ENCODE measurements around the gene EBLN2.

The EBLN2 gene

GRCh38 chr3:73086071-73086494 lies 24.6 kb downstream of the EBLN2 start:
- no peaks in the 10 kb centered on the region for H3K9me3 ChIP-seq (ENCODE audit: control insufficient read depth, insufficient read depth, low read length)

DNA sequence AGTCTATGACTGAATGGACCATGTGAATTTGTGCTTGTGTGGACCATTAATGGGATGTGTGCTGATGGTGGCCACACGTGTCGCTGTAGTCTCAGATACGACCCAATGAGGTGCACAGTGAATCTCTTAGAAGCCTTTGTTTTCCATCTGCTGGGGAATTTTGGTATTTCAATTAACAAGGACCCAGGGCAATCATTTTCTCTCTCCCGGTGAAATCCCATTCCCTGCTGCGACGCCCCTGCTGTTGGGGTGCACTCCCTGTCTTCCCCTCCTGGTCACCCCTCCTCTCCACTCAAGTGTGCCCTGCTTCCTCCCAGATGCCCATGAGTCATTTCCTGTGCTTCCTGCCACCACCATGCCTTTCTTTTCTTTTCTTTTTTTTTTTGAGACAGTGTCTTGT lies 32.7 kb downstream of the EBLN2 start:
- no peaks in the 10 kb centered on the region for H3K9me3 ChIP-seq (ENCODE audit: control insufficient read depth, insufficient read depth, low read length)
- no peaks in the 10 kb centered on the region for H3K36me3 ChIP-seq (ENCODE audit: control insufficient read depth, insufficient read depth, low read length)
- peaks cover 7% of the 10 kb centered on the region for H3K4me1 ChIP-seq (ENCODE audit: control insufficient read depth, insufficient read depth, low read length)
- no peak overlapping the region for H3K9ac ChIP-seq (ENCODE audit: low read depth, low read length)
- H3K4me3 ChIP-seq (ENCODE audit: low read depth, low read length), result no peak overlapping the region
- H3K27me3 ChIP-seq (ENCODE audit: control insufficient read depth, insufficient read depth, low read length), result no peaks in the 10 kb centered on the region

More at GRCh38 chr3:73086071-73086494, 24.6 kb downstream of the EBLN2 start:
- no peak overlapping the region for H3K9ac ChIP-seq (ENCODE audit: low read depth, low read length)
- no peaks in the 10 kb centered on the region for H3K36me3 ChIP-seq (ENCODE audit: control insufficient read depth, insufficient read depth, low read length)
- no peaks in the 10 kb centered on the region for H3K4me1 ChIP-seq (ENCODE audit: control insufficient read depth, insufficient read depth, low read length)
- H3K4me3 ChIP-seq (ENCODE audit: low read depth, low read length), result no peak overlapping the region
- H3K27me3 ChIP-seq (ENCODE audit: control insufficient read depth, insufficient read depth, low read length), result no peaks in the 10 kb centered on the region

DNA sequence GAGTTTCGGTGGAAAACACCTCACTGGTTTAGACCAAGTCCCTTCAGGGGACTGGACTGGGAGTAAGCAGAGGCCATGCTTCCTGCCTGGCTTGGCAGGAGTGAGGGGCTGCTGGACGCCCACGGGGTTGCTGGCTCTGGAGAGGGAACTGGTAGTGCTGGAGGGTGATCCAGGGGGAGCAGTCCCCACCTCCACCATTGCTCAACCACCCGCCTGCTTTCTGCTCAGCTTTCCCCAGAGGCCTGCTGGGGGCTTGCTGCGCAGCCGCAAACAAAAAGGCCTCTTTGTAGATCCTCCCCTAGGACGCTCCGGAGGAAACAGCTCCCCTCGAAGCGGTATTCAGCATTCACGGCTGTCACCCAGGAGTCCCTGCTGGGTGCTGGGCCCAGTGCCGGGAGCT lies 33.5 kb downstream of the EBLN2 start:
- Histone ChIP-seq H3K4me3 (ENCODE audit: low read depth, low read length) (no peak overlapping the region), H3K4me1 (ENCODE audit: control insufficient read depth, insufficient read depth, low read length) (peaks cover 7% of the 10 kb centered on the region), H3K27me3 (ENCODE audit: control insufficient read depth, insufficient read depth, low read length) (no peaks in the 10 kb centered on the region), H3K9ac (ENCODE audit: low read depth, low read length) (no peak overlapping the region), H3K36me3 (ENCODE audit: control insufficient read depth, insufficient read depth, low read length) (no peaks in the 10 kb centered on the region), H3K9me3 (ENCODE audit: control insufficient read depth, insufficient read depth, low read length) (no peaks in the 10 kb centered on the region)

DNA sequence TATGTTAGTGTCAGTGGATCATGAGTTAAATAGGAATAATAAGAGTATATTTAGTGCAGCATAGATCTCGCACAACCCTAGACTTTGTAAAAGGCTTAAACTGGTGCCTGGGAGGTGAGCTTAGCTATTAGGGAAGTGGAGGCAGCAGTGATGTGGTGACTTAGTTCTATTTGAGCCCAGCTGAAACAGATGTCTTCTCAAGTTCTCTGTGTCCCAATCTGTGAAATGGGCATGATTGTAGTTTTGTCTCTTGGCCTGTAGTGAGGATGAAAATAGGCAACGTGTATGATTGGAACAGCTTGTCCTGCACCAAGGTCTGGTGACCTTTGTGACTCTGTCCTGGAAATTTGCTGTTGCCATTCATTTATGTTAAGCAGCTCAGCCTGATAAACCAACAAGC lies 34.7 kb downstream of the EBLN2 start:
- Histone ChIP-seq H3K4me3 (ENCODE audit: low read depth, low read length) (no peak overlapping the region), H3K4me1 (ENCODE audit: control insufficient read depth, insufficient read depth, low read length) (peaks cover 7% of the 10 kb centered on the region), H3K9me3 (ENCODE audit: control insufficient read depth, insufficient read depth, low read length) (no peaks in the 10 kb centered on the region), H3K27me3 (ENCODE audit: control insufficient read depth, insufficient read depth, low read length) (no peaks in the 10 kb centered on the region), H3K9ac (ENCODE audit: low read depth, low read length) (no peak overlapping the region), H3K36me3 (ENCODE audit: control insufficient read depth, insufficient read depth, low read length) (no peaks in the 10 kb centered on the region)

GRCh38 chr3:73098026-73098425 lies 36.6 kb downstream of the EBLN2 start:
- no peaks in the 10 kb centered on the region for H3K27me3 ChIP-seq (ENCODE audit: control insufficient read depth, insufficient read depth, low read length)
- H3K4me1 ChIP-seq (ENCODE audit: control insufficient read depth, insufficient read depth, low read length), result peaks cover 7% of the 10 kb centered on the region
- H3K36me3 ChIP-seq (ENCODE audit: control insufficient read depth, insufficient read depth, low read length), result no peaks in the 10 kb centered on the region
- no peaks in the 10 kb centered on the region for H3K9me3 ChIP-seq (ENCODE audit: control insufficient read depth, insufficient read depth, low read length)
- no peak overlapping the region for H3K4me3 ChIP-seq (ENCODE audit: low read depth, low read length)
- H3K9ac ChIP-seq (ENCODE audit: low read depth, low read length), result no peak overlapping the region

GRCh38 chr3:73098873-73099272 lies 37.4 kb downstream of the EBLN2 start:
- Histone ChIP-seq H3K36me3 (ENCODE audit: control insufficient read depth, insufficient read depth, low read length) (no peaks in the 10 kb centered on the region), H3K9me3 (ENCODE audit: control insufficient read depth, insufficient read depth, low read length) (no peaks in the 10 kb centered on the region), H3K4me1 (ENCODE audit: control insufficient read depth, insufficient read depth, low read length) (peaks cover 7% of the 10 kb centered on the region), H3K27me3 (ENCODE audit: control insufficient read depth, insufficient read depth, low read length) (no peaks in the 10 kb centered on the region), H3K9ac (ENCODE audit: low read depth, low read length) (no peak overlapping the region), H3K4me3 (ENCODE audit: low read depth, low read length) (no peak overlapping the region)

DNA sequence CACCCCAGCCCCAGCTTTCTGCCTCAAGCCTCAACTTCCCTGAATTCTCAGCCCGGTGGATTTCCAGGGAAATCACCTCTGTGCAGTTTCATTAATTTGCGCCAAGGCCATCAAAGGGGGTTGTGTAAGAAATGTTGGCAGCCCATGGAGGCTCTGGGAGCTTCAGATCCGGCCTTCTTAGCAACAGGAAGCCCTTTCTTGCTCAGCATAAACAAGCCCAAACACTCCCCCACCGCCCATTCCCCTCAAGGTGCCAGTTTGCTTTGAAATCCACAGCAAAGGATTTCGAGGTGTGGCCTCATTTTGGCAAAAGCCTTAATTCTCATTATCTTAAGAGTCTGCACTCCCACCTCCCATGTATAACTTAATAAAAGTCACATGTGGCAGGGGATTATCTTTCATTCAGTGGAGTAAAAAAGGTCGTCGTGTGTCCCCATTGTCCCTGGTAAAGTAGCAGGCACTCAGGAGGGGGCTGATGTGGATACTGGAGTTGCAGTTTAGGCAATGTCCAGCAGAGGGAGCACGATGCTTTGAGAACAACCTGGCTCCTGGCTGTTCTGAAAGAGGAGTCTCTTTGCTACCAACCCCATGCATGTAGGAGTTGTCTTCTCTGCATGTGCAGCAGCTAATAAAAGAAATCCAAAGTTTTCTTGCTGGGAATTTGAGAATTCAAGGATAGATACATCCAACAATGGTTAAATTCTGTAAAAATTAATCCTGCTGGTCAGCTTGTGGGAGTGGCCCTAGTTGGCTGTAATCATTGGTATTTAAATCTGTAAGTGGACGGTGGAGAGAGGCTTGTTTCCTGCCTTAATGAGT lies 39.5 kb downstream of the EBLN2 start:
- no peak overlapping the region for H3K4me3 ChIP-seq (ENCODE audit: low read depth, low read length)
- no peak overlapping the region for H3K9ac ChIP-seq (ENCODE audit: low read depth, low read length)
- H3K36me3 ChIP-seq (ENCODE audit: control insufficient read depth, insufficient read depth, low read length), result no peaks in the 10 kb centered on the region
- H3K27me3 ChIP-seq (ENCODE audit: control insufficient read depth, insufficient read depth, low read length), result no peaks in the 10 kb centered on the region
- H3K9me3 ChIP-seq (ENCODE audit: control insufficient read depth, insufficient read depth, low read length), result no peaks in the 10 kb centered on the region
- no peaks in the 10 kb centered on the region for H3K4me1 ChIP-seq (ENCODE audit: control insufficient read depth, insufficient read depth, low read length)

GRCh38 chr3:73101881-73102280 lies 40.4 kb downstream of the EBLN2 start:
- Histone ChIP-seq H3K36me3 (ENCODE audit: control insufficient read depth, insufficient read depth, low read length) (no peaks in the 10 kb centered on the region), H3K27me3 (ENCODE audit: control insufficient read depth, insufficient read depth, low read length) (no peaks in the 10 kb centered on the region), H3K4me1 (ENCODE audit: control insufficient read depth, insufficient read depth, low read length) (no peaks in the 10 kb centered on the region), H3K9me3 (ENCODE audit: control insufficient read depth, insufficient read depth, low read length) (no peaks in the 10 kb centered on the region), H3K4me3 (ENCODE audit: low read depth, low read length) (no peak overlapping the region), H3K9ac (ENCODE audit: low read depth, low read length) (no peak overlapping the region)

DNA sequence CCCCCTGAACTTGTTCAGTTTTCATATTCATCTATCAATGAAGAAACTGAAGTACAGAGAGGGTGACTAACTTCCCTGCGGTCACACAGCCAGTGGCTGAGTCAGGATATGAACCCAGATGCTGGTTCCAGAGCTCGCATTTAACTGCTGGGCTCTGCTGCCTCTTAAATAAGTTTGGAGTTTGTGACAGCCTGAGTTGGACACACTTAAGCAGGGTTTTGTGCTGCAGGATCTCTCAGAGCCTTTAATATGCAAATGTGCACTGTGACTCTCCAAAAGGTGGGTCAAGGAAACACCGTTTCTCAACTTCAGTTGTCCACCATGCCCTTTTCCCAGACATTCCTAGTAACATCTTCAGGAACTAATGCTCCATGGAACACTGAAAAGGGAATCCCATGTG lies 45.8 kb downstream of the EBLN2 start:
- Histone ChIP-seq H3K4me3 (ENCODE audit: low read depth, low read length) (no peak overlapping the region), H3K36me3 (ENCODE audit: control insufficient read depth, insufficient read depth, low read length) (no peaks in the 10 kb centered on the region), H3K9ac (ENCODE audit: low read depth, low read length) (no peak overlapping the region)

GRCh38 chr3:73107676-73108187 lies 46.3 kb downstream of the EBLN2 start:
- Histone ChIP-seq H3K27me3 (ENCODE audit: control insufficient read depth, insufficient read depth, low read length) (no peaks in the 10 kb centered on the region), H3K9ac (ENCODE audit: low read depth, low read length) (no peak overlapping the region), H3K9me3 (ENCODE audit: control insufficient read depth, insufficient read depth, low read length) (no peaks in the 10 kb centered on the region), H3K36me3 (ENCODE audit: control insufficient read depth, insufficient read depth, low read length) (no peaks in the 10 kb centered on the region), H3K4me3 (ENCODE audit: low read depth, low read length) (no peak overlapping the region), H3K4me1 (ENCODE audit: control insufficient read depth, insufficient read depth, low read length) (no peaks in the 10 kb centered on the region)

More for the DNA sequence above, 45.8 kb downstream of the EBLN2 start:
- no peaks in the 10 kb centered on the region for H3K4me1 ChIP-seq (ENCODE audit: control insufficient read depth, insufficient read depth, low read length)
- H3K27me3 ChIP-seq (ENCODE audit: control insufficient read depth, insufficient read depth, low read length), result no peaks in the 10 kb centered on the region
- H3K9me3 ChIP-seq (ENCODE audit: control insufficient read depth, insufficient read depth, low read length), result no peaks in the 10 kb centered on the region

- Histone ChIP-seq H3K36me3 (ENCODE audit: control insufficient read depth, insufficient read depth, low read length) (no peaks in the 10 kb centered on the region), H3K4me3 (ENCODE audit: low read depth, low read length) (no peak overlapping the region), H3K27me3 (ENCODE audit: control insufficient read depth, insufficient read depth, low read length) (no peaks in the 10 kb centered on the region), H3K9ac (ENCODE audit: low read depth, low read length) (no peak overlapping the region), H3K4me1 (ENCODE audit: control insufficient read depth, insufficient read depth, low read length) (no peaks in the 10 kb centered on the region), H3K9me3 (ENCODE audit: control insufficient read depth, insufficient read depth, low read length) (no peaks in the 10 kb centered on the region)
These were observed 47.3 kb downstream of the EBLN2 start for GRCh38 chr3:73108750-73109149.

- no peaks in the 10 kb centered on the region for H3K36me3 ChIP-seq (ENCODE audit: control insufficient read depth, insufficient read depth, low read length)
- H3K9me3 ChIP-seq (ENCODE audit: control insufficient read depth, insufficient read depth, low read length), result no peaks in the 10 kb centered on the region
- H3K4me1 ChIP-seq (ENCODE audit: control insufficient read depth, insufficient read depth, low read length), result no peaks in the 10 kb centered on the region
- no peaks in the 10 kb centered on the region for H3K27me3 ChIP-seq (ENCODE audit: control insufficient read depth, insufficient read depth, low read length)
- H3K4me3 ChIP-seq (ENCODE audit: low read depth, low read length), result no peak overlapping the region
- no peak overlapping the region for H3K9ac ChIP-seq (ENCODE audit: low read depth, low read length)
These were observed 49.1 kb downstream of the EBLN2 start for GRCh38 chr3:73110530-73110929.
